Neural cell (in vitro differentiated cells): Measurements from ENCODE around the gene PHYHIPL.

Experiments used
- CTCF ChIP-seq: fragments of 450-650 bp; IDR thresholded peaks from 2 replicates; pipeline ENCODE4 v1.5.1; 2014; ENCODE audit warnings: antibody characterized with exemption, mild to moderate bottlenecking, moderate library complexity; ENCODE audit not compliant: poor library complexity, severe bottlenecking
- EP300 ChIP-seq: fragments of 450-650 bp; conservative IDR thresholded peaks from 2 replicates; pipeline ENCODE4 v1.6.1; 2014; ENCODE audit warnings: antibody characterized with exemption, mild to moderate bottlenecking, moderate library complexity; ENCODE audit not compliant: poor library complexity, severe bottlenecking
- POLR2AphosphoS5 ChIP-seq: IDR thresholded peaks from 2 replicates; pipeline ENCODE4 v1.6.1; 2012
- REST ChIP-seq: IDR thresholded peaks from 2 replicates; pipeline ENCODE4 v1.6.1; 2012; ENCODE audit warnings: borderline replicate concordance
- SMC3 ChIP-seq: fragments of 450-650 bp; conservative IDR thresholded peaks from 2 replicates; pipeline ENCODE4 v1.6.1; 2014; ENCODE audit warnings: antibody characterized with exemption, mild to moderate bottlenecking, moderate library complexity; ENCODE audit not compliant: poor library complexity

- TF ChIP-seq SMC3 (no peak), REST (no peak), CTCF (no peak), EP300 (no peak), POLR2AphosphoS5 (no peak)
Measured at GRCh38 chr10:59173414-59173813, 3.0 kb upstream of the PHYHIPL start.
